NB4 (cell line): ENCODE measurements around the gene CGNL1.

Source experiments
- MYC ChIP-seq: IDR thresholded peaks from 2 replicates; pipeline ENCODE4 v1.6.1; 2011; ENCODE audit warnings: low read depth, low read length
- POLR2A ChIP-seq: IDR thresholded peaks from 2 replicates; pipeline ENCODE4 v1.6.1; 2011; ENCODE audit warnings: mild to moderate bottlenecking; ENCODE audit not compliant: insufficient read length; ENCODE audit errors: extremely low read depth
- TF ChIP-seq, protein P1 (sequence below): IDR thresholded peaks from one replicate; pipeline ENCODE4 v1.5.1; 2012; ENCODE audit warnings: low read depth, low read length
- TF ChIP-seq, protein P2 (sequence below): IDR thresholded peaks from 2 replicates; pipeline ENCODE4 v1.6.1; 2011; ENCODE audit warnings: low read depth, low read length

GRCh38 chr15:57548351-57548750, 172.0 kb downstream of the CGNL1 start:
- TF ChIP-seq POLR2A: no peak
- TF ChIP-seq, protein P1, sequence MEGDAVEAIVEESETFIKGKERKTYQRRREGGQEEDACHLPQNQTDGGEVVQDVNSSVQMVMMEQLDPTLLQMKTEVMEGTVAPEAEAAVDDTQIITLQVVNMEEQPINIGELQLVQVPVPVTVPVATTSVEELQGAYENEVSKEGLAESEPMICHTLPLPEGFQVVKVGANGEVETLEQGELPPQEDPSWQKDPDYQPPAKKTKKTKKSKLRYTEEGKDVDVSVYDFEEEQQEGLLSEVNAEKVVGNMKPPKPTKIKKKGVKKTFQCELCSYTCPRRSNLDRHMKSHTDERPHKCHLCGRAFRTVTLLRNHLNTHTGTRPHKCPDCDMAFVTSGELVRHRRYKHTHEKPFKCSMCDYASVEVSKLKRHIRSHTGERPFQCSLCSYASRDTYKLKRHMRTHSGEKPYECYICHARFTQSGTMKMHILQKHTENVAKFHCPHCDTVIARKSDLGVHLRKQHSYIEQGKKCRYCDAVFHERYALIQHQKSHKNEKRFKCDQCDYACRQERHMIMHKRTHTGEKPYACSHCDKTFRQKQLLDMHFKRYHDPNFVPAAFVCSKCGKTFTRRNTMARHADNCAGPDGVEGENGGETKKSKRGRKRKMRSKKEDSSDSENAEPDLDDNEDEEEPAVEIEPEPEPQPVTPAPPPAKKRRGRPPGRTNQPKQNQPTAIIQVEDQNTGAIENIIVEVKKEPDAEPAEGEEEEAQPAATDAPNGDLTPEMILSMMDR: no peak
- TF ChIP-seq, protein P2, sequence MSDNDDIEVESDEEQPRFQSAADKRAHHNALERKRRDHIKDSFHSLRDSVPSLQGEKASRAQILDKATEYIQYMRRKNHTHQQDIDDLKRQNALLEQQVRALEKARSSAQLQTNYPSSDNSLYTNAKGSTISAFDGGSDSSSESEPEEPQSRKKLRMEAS: no peak
- no peak for TF ChIP-seq MYC
